Measurements from ENCODE around the gene CASP8. TPM values are rescaled to one million over a fixed set of nuclear protein-coding genes. Genes with fewer than 3 reads are reported as not detected.
A peak's percentile ranks its signal among the peaks of the same experiment; 100 is the strongest.

Gene CASP8
- total RNA-seq (2016; rRNA removed; fragmentation: Illumina TruSeq; extraction: Trizol) (52.8 and 60.9 TPM in 2 replicates), polyA plus RNA-seq (2011; rRNA removed) (25.0 and 28.0 TPM in 2 replicates), polyA minus RNA-seq (2011; rRNA and poly(A)+ RNA removed; ENCODE audit: low replicate concordance) (16.2 and 17.9 TPM in 2 replicates), Bru-seq, nascent RNA (percentile 86 among the genes with signal in this experiment), BruChase-seq, experiment 1, labeled RNA remaining after a 6-hour chase (percentile 79 among the genes with signal in this experiment), BruChase-seq, experiment 2, labeled RNA remaining after a 2-hour chase (percentile 80 among the genes with signal in this experiment)
- total RNA-seq (2016; cell fraction: cytosol; rRNA removed; fragmentation: Illumina TruSeq; extraction: Trizol; ENCODE audit: low read depth), result 4.5 and 4.7 TPM in 2 replicates
- 53.5 and 59.7 TPM in 2 replicates for total RNA-seq (2016; cell fraction: insoluble cytoplasmic fraction; rRNA removed; fragmentation: Illumina TruSeq; extraction: Trizol)
- 8.5 and 10.6 TPM in 2 replicates for total RNA-seq (2016; cell fraction: membrane; rRNA removed; fragmentation: Illumina TruSeq; extraction: Trizol)
- 51.8 and 63.9 TPM in 2 replicates for total RNA-seq (2016; cell fraction: nucleus; rRNA removed; fragmentation: Illumina TruSeq; extraction: Trizol)
- 10.5 and 15.9 TPM in 2 replicates for polyA plus RNA-seq (2011; cell fraction: cytosol; rRNA removed)
- polyA plus RNA-seq (2011; cell fraction: nucleus; rRNA removed), result 57.5 and 66.0 TPM in 2 replicates
- 20.2 and 27.3 TPM in 2 replicates for polyA plus RNA-seq (2012)
- polyA plus RNA-seq (2016; cell fraction: cytosol; fragmentation: Illumina TruSeq; extraction: Trizol; ENCODE audit: low read depth), result 1.3 and 1.7 TPM in 2 replicates
- polyA plus RNA-seq (2016; cell fraction: insoluble cytoplasmic fraction; fragmentation: Illumina TruSeq; extraction: Trizol; ENCODE audit: low read depth), result 45.6 and 48.1 TPM in 2 replicates
- 4.1 and 5.4 TPM in 2 replicates for polyA plus RNA-seq (2016; cell fraction: membrane; fragmentation: Illumina TruSeq; extraction: Trizol; ENCODE audit: low read depth)
- 61.4 and 62.4 TPM in 2 replicates for polyA plus RNA-seq (2016; cell fraction: nucleus; fragmentation: Illumina TruSeq; extraction: Trizol; ENCODE audit: insufficient read depth, low read depth)
- 16.5 and 18.2 TPM in 2 replicates for polyA minus RNA-seq (2011; cell fraction: cytosol; rRNA and poly(A)+ RNA removed)
- 43.9 and 54.2 TPM in 2 replicates for polyA minus RNA-seq (2011; cell fraction: nucleus; rRNA and poly(A)+ RNA removed)
- long read RNA-seq, experiment 1, partial matches to known transcripts, result 0 of 10 reads
- long read RNA-seq, experiment 1, other reads (novel, unspliced or antisense), result 5 of 10 reads
- long read RNA-seq, experiment 2, partial matches to known transcripts, result 3 of 11 reads
- long read RNA-seq, experiment 2, other reads (novel, unspliced or antisense), result 7 of 11 reads

- Histone ChIP-seq H3K27me3 (ENCODE audit: control insufficient read depth in 1 of 2, insufficient read depth in 2 of 2, low read length in 2 of 2) (no peaks in the 10 kb centered on the region), H4K20me1 (ENCODE audit: insufficient read depth, low read length) (no peaks in the 10 kb centered on the region), H2AFZ (ENCODE audit: low read length) (no peak within 1 kb of the TSS), H3K4me2 (ENCODE audit: low read depth, low read length) (peak within 1 kb of the TSS; percentile 99), H3K9me3 (ENCODE audit: low read length) (no peaks in the 10 kb centered on the region), H3K4me1 (ENCODE audit: insufficient read depth, low read length) (peaks cover 43% of the 10 kb centered on the region), H3K4me3 (replicated peaks in 1 of 3; ENCODE audit: insufficient read depth in 1 of 3, low read depth in 2 of 3, low read length in 3 of 3) (peak within 1 kb of the TSS in 1 of 3 experiments; percentile 25; a peak in 1 of 6 replicates), H3K79me2 (ENCODE audit: insufficient read depth, low read length) (peaks cover 45% of the 10 kb centered on the region), H3K36me3 (replicated peaks in 1 of 2; ENCODE audit: control insufficient read depth in 1 of 2, insufficient read depth in 2 of 2, low read length in 2 of 2) (no peaks in the 10 kb centered on the region), H3K27ac (ENCODE audit: extremely low read length, insufficient read depth, low read length) (peak within 1 kb of the TSS; percentile 60), H3K9ac (ENCODE audit: insufficient read depth, low read depth, low read length) (peak within 1 kb of the TSS; percentile 45; the same call in 1 of the 2 replicates)
- FAIRE-seq, result no peak
- intact Hi-C loops (cut with micrococcal nuclease; ENCODE audit: unreplicated experiment), result no loop called here
- no TSS peak for BruUV-seq (replicated peaks)
- in situ Hi-C loops (cut with HindIII; ENCODE audit: extremely low pct_ligation_motif_present, low pct_unique_long_range_greater_than_20kb), result no loop called here
- ChIA-PET CTCF (ENCODE audit: low intra/inter-chr PET ratio, low total read pairs) (no interaction called here), POLR2A (interaction anchor here (0.6 to 1.4 kb wide), 5 partner anchors 27 to 305 kb away, joined by 3 to 6 read pairs (median 4); partner anchors contain the start of gene STRADB)
- peak; percentile 42; the same call in 2 of the 3 replicates for ATAC-seq
- DNase-seq (ENCODE audit: low spot score), result peak; percentile 55
- WGBS (ENCODE audit: low lambda C conversion rate), result 65% methylated on average over 10 of the region's 10 CpGs
- TF ChIP-seq ZNF598 (CRISPR knock-in tag; IDR thresholded peaks at IDR 0.05; ENCODE audit: borderline replicate concordance), result no peak
- TF ChIP-seq SNRNP70 (IDR thresholded peaks at IDR 0.05; ENCODE audit: low read depth, low read length), result no peak
- peak; percentile 93 for TF ChIP-seq ELF3 (CRISPR knock-in tag; IDR thresholded peaks at IDR 0.05)
- no peak for TF ChIP-seq ZBTB20 (CRISPR knock-in tag; IDR thresholded peaks at IDR 0.05; ENCODE audit: borderline replicate concordance, low read depth)
- TF ChIP-seq AHR (CRISPR knock-in tag; IDR thresholded peaks at IDR 0.05), result no peak
- TF ChIP-seq ETV6 (CRISPR knock-in tag; conservative IDR thresholded peaks at IDR 0.05), result no peak
- no peak; the same call in 1 of the 2 replicates for TF ChIP-seq ZNF816 (CRISPR knock-in tag; IDR thresholded peaks at IDR 0.05; ENCODE audit: borderline replicate concordance)
- TF ChIP-seq GLI4 (CRISPR knock-in tag; IDR thresholded peaks at IDR 0.05; ENCODE audit: borderline replicate concordance), result no peak
- peak; percentile 54; the same call in 1 of the 2 replicates for TF ChIP-seq ZNF292 (CRISPR knock-in tag; IDR thresholded peaks at IDR 0.05; ENCODE audit: borderline replicate concordance, low read depth)
- TF ChIP-seq ASH2L (IDR thresholded peaks at IDR 0.05; ENCODE audit: insufficient read length, low read depth, low read length), result peak; percentile 28
- TF ChIP-seq YEATS2 (CRISPR knock-in tag; IDR thresholded peaks at IDR 0.05; ENCODE audit: borderline replicate concordance), result peak; percentile 44; the same call in 1 of the 2 replicates
- peak; percentile 82 for TF ChIP-seq GABPB1 (CRISPR knock-in tag; IDR thresholded peaks at IDR 0.05)
- TF ChIP-seq EP300 (IDR thresholded peaks at IDR 0.05; ENCODE audit: low read depth in 2 of 2, low read length in 2 of 2), result peak in 1 of 2 experiments; percentile 42; a peak in 1 of 4 replicates
- TF ChIP-seq EP300 (CRISPR knock-in tag; IDR thresholded peaks at IDR 0.05; ENCODE audit: borderline replicate concordance), result no peak
- peak; percentile 92 for TF ChIP-seq HOMEZ (CRISPR knock-in tag; IDR thresholded peaks at IDR 0.05; ENCODE audit: low read depth)
- 0 out of 2 replicates have a peak, but pooled peaks have one; percentile 58 for TF ChIP-seq ZMYM2 (CRISPR knock-in tag; IDR thresholded peaks at IDR 0.05)
- TF ChIP-seq CCAR2 (optimal IDR thresholded peaks at IDR 0.05; ENCODE audit: low read depth, low read length), result peak; percentile 17
These were observed at the start of gene CASP8 for GRCh38 chr2:201260302-201260800. CASP8 (plus strand) TSS chr2:201260536; CDS start chr2:201266487, 5,951 bp downstream.

Measured in HepG2 (cell line).